HG02610 (cell line): ENCODE results near the gene UNC93B1.

Experiments
- ATAC-seq: cut with Tn5 transposase; IDR thresholded peaks from one replicate; pipeline ENCODE4 v1.9.1; 2021; ENCODE audit warnings: mild to moderate bottlenecking, moderate library complexity; ENCODE audit not compliant: unreplicated experiment

The UNC93B1 gene

GRCh38 chr11:68003846-68004550 lies at the start of gene UNC93B1:
Gene UNC93B1, minus strand, starts transcription at chr11:68004097. Its CDS starts 54 bp downstream, at chr11:68004043.
- peak; percentile 51 for ATAC-seq

GRCh38 chr11:68053117-68053516 lies 49.2 kb upstream of the UNC93B1 start:
- no peak for ATAC-seq

- no peak for ATAC-seq
Measured at GRCh38 chr11:68052137-68052873, 48.4 kb upstream of the UNC93B1 start.

- no peak for ATAC-seq
Measured at GRCh38 chr11:68051191-68052136, 47.6 kb upstream of the UNC93B1 start.

- no peak for ATAC-seq
Measured at GRCh38 chr11:68050371-68050841, 46.5 kb upstream of the UNC93B1 start.

- no peak for ATAC-seq
Measured at GRCh38 chr11:68049509-68050370, 45.8 kb upstream of the UNC93B1 start.

GRCh38 chr11:68048681-68049508 lies 45.0 kb upstream of the UNC93B1 start:
- no peak for ATAC-seq

- ATAC-seq: no peak
Measured at GRCh38 chr11:68047437-68048290, 43.8 kb upstream of the UNC93B1 start.

GRCh38 chr11:68044898-68045351 lies 41.0 kb upstream of the UNC93B1 start:
- no peak for ATAC-seq

- ATAC-seq: no peak
Measured at GRCh38 chr11:68044145-68044813, 40.4 kb upstream of the UNC93B1 start.

- no peak for ATAC-seq
Measured at GRCh38 chr11:68043349-68044144, 39.6 kb upstream of the UNC93B1 start.

- ATAC-seq: no peak
Measured at GRCh38 chr11:68043029-68043348, 39.1 kb upstream of the UNC93B1 start.

- ATAC-seq: no peak
Measured at GRCh38 chr11:68042219-68043028, 38.5 kb upstream of the UNC93B1 start.

- no peak for ATAC-seq
Measured at GRCh38 chr11:68041617-68042218, 37.8 kb upstream of the UNC93B1 start.

GRCh38 chr11:68040957-68041591 lies 37.2 kb upstream of the UNC93B1 start:
- ATAC-seq: no peak
